Measurements from ENCODE around the gene PRKCB. TPM values are rescaled to one million over a fixed set of nuclear protein-coding genes. Genes with fewer than 3 reads are reported as not detected.

PRKCB gene
- total RNA-seq, 1 donor from 2014 or later = 24.1 TPM

DNA sequence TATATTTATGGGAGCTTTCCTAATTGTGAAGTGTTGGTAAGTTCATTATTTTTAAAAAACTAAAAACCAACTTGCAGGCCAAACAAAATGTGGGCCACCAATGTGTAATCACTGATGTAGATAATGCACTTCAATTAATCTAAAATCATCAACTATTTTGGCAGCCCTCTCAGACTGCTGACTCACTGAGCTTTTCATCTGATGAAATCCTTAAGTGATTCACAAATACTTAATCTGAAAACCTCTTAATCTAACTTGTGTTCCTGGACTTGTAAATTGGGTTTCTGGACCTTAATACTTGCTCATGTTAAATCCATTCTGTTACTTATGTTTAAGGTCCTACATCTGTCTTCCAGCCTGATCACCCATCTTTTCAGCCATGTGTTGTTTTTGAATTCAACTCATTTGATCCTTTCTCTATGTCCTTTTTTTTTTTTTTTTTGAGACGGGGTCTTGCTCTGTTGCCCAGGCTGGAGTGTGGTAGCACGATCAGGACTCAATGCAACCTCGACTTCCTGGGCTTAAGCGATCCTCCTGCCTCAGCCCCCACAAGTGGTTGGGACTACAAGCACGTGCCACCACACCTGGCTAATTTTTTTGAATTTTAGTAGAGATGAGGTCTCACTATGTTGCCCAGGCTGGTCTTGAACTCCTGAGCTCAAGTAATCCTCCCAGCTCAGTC is 39.0 kb downstream of the PRKCB start:
- DNase-seq (no peak), ATAC-seq (no peak)
- no peak overlapping the region for H3K27ac ChIP-seq
- peaks cover 6% of the 10 kb centered on the region for H3K4me1 ChIP-seq
- no peaks in the 10 kb centered on the region for H3K27me3 ChIP-seq (ENCODE audit: low read depth)
- no peaks in the 10 kb centered on the region for H3K9me3 ChIP-seq
- intact Hi-C loops (cut with DNase I) = no loop called here
- TF ChIP-seq, protein P1, sequence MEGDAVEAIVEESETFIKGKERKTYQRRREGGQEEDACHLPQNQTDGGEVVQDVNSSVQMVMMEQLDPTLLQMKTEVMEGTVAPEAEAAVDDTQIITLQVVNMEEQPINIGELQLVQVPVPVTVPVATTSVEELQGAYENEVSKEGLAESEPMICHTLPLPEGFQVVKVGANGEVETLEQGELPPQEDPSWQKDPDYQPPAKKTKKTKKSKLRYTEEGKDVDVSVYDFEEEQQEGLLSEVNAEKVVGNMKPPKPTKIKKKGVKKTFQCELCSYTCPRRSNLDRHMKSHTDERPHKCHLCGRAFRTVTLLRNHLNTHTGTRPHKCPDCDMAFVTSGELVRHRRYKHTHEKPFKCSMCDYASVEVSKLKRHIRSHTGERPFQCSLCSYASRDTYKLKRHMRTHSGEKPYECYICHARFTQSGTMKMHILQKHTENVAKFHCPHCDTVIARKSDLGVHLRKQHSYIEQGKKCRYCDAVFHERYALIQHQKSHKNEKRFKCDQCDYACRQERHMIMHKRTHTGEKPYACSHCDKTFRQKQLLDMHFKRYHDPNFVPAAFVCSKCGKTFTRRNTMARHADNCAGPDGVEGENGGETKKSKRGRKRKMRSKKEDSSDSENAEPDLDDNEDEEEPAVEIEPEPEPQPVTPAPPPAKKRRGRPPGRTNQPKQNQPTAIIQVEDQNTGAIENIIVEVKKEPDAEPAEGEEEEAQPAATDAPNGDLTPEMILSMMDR (IDR thresholded peaks at IDR 0.05) = no peak
- H3K36me3 ChIP-seq = no peaks in the 10 kb centered on the region
- H3K4me3 ChIP-seq = no peak overlapping the region

DNA sequence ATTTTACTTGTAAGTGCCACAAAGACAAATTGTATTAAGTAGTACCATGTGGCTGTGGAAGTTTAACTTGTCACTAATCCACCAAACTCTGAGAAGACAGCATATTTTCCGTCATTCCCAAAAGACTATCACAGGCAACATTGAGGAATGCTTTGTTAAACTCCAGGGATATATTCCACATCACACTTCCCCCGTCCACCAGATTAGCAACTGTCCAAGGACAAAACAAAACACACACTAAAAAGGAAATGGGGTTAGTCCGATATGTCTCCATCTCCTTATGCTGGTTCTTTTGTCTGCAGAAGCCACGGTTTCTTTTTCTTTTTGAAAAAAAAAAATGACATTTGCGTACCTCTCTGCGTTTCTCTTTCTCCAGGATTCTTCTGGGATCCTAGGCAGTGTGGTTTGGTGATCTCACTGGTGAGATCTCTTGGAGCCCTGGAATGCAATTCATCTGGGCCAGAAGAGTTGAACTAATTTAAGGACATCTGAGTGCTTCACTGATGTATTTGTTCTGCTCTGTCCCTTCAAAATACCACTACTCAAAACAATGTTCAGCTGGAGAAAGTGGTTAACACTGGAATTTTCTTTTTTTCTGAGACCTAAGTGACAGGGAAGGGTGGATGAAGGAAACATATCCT is 40.6 kb downstream of the PRKCB start:
- H3K9me3 ChIP-seq = no peaks in the 10 kb centered on the region
- DNase-seq (no peak), ATAC-seq (no peak)
- H3K4me3 ChIP-seq = no peak overlapping the region
- H3K4me1 ChIP-seq = peaks cover 6% of the 10 kb centered on the region
- intact Hi-C loops (cut with DNase I) = no loop called here
- TF ChIP-seq, protein P1 (IDR thresholded peaks at IDR 0.05) = no peak
- no peak overlapping the region for H3K27ac ChIP-seq
- H3K27me3 ChIP-seq (ENCODE audit: low read depth) = no peaks in the 10 kb centered on the region
- no peaks in the 10 kb centered on the region for H3K36me3 ChIP-seq

DNA sequence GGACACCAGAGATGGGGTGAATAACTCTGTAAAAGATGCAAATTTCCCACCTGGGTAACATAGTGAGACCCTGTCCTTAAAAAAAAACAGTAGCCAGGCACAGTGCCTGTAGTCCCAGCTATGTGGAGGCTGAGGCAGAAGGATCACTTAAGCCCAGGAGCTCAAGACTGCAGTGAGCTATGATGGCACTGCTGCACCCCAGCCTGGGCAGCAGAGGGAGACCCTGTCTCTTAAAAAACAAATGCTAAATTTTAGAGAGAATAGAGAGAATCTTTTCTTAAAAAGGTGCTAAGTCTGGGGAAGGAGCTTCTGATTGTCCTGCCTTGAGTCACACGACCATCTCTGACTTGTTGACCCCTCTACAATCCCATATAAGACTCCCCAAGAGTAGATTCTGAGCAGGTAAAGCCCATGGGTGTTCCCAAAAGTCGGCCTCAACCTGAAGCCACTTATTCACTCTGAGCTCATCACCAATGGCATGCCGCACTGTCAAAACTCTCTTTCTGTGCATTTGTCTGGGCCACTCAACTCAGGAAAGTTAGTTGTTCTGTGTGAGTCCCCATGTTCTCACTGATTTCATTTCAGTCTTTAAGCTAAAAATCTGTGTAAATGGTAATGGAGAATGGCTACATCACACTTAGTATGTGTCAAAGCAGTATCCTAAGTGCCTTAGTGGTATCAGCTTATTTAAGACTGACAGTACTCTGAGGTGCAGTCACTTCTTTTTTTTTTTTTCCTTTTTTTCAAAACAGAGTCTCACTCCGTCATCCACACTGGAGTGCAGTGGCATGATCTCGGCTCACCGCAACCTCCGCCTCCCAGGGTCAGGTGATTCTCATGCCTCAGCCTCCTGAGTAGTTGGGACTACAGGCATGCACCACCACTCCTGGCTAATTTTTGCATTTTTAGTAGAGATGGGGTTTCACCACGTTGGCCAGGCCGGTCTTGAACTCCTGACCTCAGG is 41.6 kb downstream of the PRKCB start:
- Histone ChIP-seq H3K4me3 (no peak overlapping the region), H3K36me3 (no peaks in the 10 kb centered on the region), H3K27ac (no peak overlapping the region), H3K4me1 (no peaks in the 10 kb centered on the region), H3K27me3 (ENCODE audit: low read depth) (no peaks in the 10 kb centered on the region), H3K9me3 (no peaks in the 10 kb centered on the region)
- intact Hi-C loops (cut with DNase I) = no loop called here
- no peak for ATAC-seq
- DNase-seq = no peak
- TF ChIP-seq, protein P1 (IDR thresholded peaks at IDR 0.05) = no peak

DNA sequence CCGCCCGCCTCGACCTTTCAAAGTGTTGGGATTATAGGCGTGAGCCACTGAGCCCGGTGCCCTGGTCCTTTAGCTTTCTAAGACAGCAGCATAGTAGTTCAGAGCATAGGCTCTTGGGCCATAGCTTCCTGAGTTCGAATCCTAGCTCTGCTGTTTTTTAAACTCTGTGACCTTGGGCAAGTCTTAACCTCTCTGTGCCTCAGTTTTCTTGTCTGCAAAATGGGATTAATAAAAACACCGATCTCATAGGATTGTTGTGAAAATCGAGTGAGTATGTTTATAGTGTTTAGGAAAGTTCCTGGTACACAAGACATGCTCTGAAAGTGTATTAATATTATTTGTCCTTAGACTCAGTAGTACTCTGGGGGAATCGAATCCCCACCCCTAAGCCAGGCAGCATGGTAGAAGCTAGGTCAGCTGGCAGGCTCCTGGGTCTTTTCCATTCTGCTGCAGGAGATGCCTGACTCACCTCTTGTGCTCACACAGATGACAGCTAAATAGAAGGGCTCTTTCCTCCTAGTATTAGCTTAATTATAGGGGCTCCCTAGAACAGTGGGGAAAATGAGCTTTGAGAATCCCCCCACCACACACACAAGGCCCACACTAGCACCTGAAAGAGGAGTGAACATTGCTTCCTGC is 44.1 kb downstream of the PRKCB start:
- DNase-seq (no peak), ATAC-seq (no peak)
- no peak overlapping the region for H3K4me3 ChIP-seq
- H3K36me3 ChIP-seq = no peaks in the 10 kb centered on the region
- H3K27ac ChIP-seq = no peak overlapping the region
- H3K4me1 ChIP-seq = no peaks in the 10 kb centered on the region
- intact Hi-C loops (cut with DNase I) = no loop called here
- TF ChIP-seq, protein P1 (IDR thresholded peaks at IDR 0.05) = no peak
- no peaks in the 10 kb centered on the region for H3K9me3 ChIP-seq
- no peaks in the 10 kb centered on the region for H3K27me3 ChIP-seq (ENCODE audit: low read depth)

DNA sequence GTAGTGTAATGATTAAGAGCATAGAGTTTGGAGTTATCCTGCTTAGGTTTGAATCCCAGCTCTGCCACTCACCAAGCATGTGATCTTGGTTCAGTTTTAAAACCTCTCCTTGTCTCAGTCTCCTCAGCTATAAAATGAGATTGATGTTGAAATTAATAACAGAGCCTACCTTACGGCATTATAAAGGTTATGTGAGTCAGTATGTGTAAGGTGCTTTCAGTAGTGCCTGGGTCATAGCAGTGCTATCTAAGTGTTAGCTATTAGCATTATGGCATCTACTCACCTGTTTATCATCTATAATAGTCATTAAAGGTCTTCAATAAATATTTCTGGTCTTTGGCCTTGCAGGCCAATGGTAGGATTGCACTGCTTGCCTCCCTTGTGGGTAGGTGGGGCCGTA is 53.4 kb downstream of the PRKCB start:
- no peaks in the 10 kb centered on the region for H3K9me3 ChIP-seq
- TF ChIP-seq, protein P1 (IDR thresholded peaks at IDR 0.05) = no peak
- no peak overlapping the region for H3K27ac ChIP-seq
- ATAC-seq = no peak
- no peaks in the 10 kb centered on the region for H3K36me3 ChIP-seq
- no peaks in the 10 kb centered on the region for H3K27me3 ChIP-seq (ENCODE audit: low read depth)
- H3K4me1 ChIP-seq = no peaks in the 10 kb centered on the region
- no peak overlapping the region for H3K4me3 ChIP-seq
- intact Hi-C loops (cut with DNase I) = no loop called here
- DNase-seq = no peak
